Mammary epithelial cell (primary cell): ENCODE data around the gene IGSF6.

Source experiments
- CTCF ChIP-seq, 2 donors: IDR thresholded peaks in 1 of 2; conservative IDR thresholded peaks in 1 of 2; 2 replicates each; pipeline ENCODE4 v1.5.1; 2011 to 2012; ENCODE audit warnings: inconsistent platforms in 2 of 2, low read length in 2 of 2, mild to moderate bottlenecking in 2 of 2, control low read depth in 1 of 2, low read depth in 1 of 2; ENCODE audit not compliant: insufficient read depth in 1 of 2; ENCODE audit errors: extremely low read depth in 1 of 2
- EZH2 ChIP-seq: IDR thresholded peaks from 2 replicates; pipeline ENCODE4 v1.6.1; 2012; ENCODE audit warnings: low read length, inconsistent platforms, borderline replicate concordance

GRCh38 chr16:21608639-21609328 is 43.6 kb downstream of the IGSF6 start:
- TF ChIP-seq CTCF (conservative IDR thresholded peaks at IDR 0.05 in 1 of 2, IDR thresholded peaks at IDR 0.05 in 1 of 2; ENCODE audit: extremely low read depth in 1 of 2, insufficient read depth in 1 of 2, low read depth in 1 of 2, low read length in 2 of 2) = no peak
- no peak for TF ChIP-seq EZH2
